K562 (cell line): ENCODE data around the gene TIMM17A.

ENCODE experiments used
- CTCF ChIP-seq, 3 experiments: IDR thresholded peaks in 2 of 3; conservative IDR thresholded peaks in 1 of 3; 2 replicates each; pipeline ENCODE4 v1.5.1; 2011 to 2012; ENCODE audit warnings: low read length in 3 of 3, mild to moderate bottlenecking in 3 of 3, control low read depth in 2 of 3, improper control_type of control experiment in 1 of 3, inconsistent platforms in 1 of 3, low read depth in 1 of 3, mixed read lengths in 1 of 3, moderate library complexity in 1 of 3; ENCODE audit not compliant: insufficient read depth in 2 of 3
- FOXJ3 ChIP-seq: sonication (generic); formaldehyde crosslinking; IDR thresholded peaks from 2 replicates; pipeline ENCODE4 v1.4.0; 2020; ENCODE audit warnings: mild to moderate bottlenecking, missing genetic modification reagents
- FOXP1 ChIP-seq: sonication (generic); formaldehyde crosslinking; IDR thresholded peaks from 2 replicates; pipeline ENCODE4 v1.8.0; 2022; ENCODE audit warnings: mild to moderate bottlenecking, missing genetic modification reagents
- MAZ ChIP-seq, 2 experiments: fragments of 450-650 bp in 1 of 2; sonication (generic) in 1 of 2; formaldehyde crosslinking; IDR thresholded peaks in 1 of 2; conservative IDR thresholded peaks in 1 of 2; 2 replicates each; pipeline versions ENCODE4 v1.4.0 to v1.5.0; 2020; ENCODE audit warnings: mild to moderate bottlenecking in 1 of 2, missing genetic modification reagents in 1 of 2
- PCBP1 ChIP-seq: fragments of 200-400 bp; formaldehyde crosslinking; IDR thresholded peaks from 2 replicates; pipeline ENCODE4 v1.6.1; 2018; ENCODE audit warnings: mild to moderate bottlenecking, low read depth, low read length; ENCODE audit not compliant: poor library complexity, severe bottlenecking
- TEAD1 ChIP-seq, 2 experiments: fragments of 450-650 bp in 1 of 2; sonication (generic) in 1 of 2; formaldehyde crosslinking; IDR thresholded peaks; 2 replicates each; pipeline versions ENCODE4 v1.4.0 to v1.8.0; 2020 to 2022; ENCODE audit warnings: mild to moderate bottlenecking in 2 of 2, missing genetic modification reagents in 1 of 2
- ZNF217 ChIP-seq: sonication (generic); formaldehyde crosslinking; IDR thresholded peaks from 2 replicates; pipeline ENCODE4 v1.8.0; 2022; ENCODE audit warnings: mild to moderate bottlenecking, missing genetic modification reagents

- TF ChIP-seq ZNF217 (CRISPR knock-in tag) (no peak), MAZ (CRISPR knock-in tag; conservative IDR thresholded peaks at IDR 0.05 in 1 of 2, IDR thresholded peaks at IDR 0.05 in 1 of 2) (no peak), FOXJ3 (CRISPR knock-in tag) (no peak), FOXP1 (CRISPR knock-in tag) (no peak), CTCF (IDR thresholded peaks at IDR 0.05 in 2 of 3, conservative IDR thresholded peaks at IDR 0.05 in 1 of 3; ENCODE audit: insufficient read depth in 2 of 3, low read depth in 1 of 3, low read length in 3 of 3) (no peak), PCBP1 (no peak), TEAD1 (CRISPR knock-in tag; IDR thresholded peaks at IDR 0.05) (no peak)
Measured at GRCh38 chr1:201945863-201946223, 9.5 kb upstream of the TIMM17A start.
